ENCODE results near the gene ENTPD3.

ENTPD3 gene

DNA sequence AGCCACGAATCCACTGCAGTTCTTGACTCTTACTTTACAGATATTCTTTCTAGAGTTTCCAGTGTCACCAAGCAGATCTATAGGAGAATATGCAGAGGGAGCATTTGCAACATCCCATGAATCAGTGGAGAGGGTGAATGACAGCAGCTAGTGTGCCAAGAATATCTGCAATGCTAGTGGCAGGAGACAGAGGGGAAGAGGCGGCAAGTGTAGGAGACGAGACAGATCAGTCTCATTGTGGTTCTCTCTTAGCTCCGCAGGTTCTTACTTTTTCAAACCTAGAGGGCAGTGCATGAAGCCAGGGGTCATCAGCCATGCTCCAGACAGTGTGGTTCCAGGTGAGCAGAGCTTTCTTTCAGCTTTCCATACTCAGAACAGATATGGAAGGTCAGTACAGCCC is 90.7 kb downstream of the ENTPD3 start:
- TF ChIP-seq FOXK2 (IDR thresholded peaks at IDR 0.05) (no peak), FOXM1 (IDR thresholded peaks at IDR 0.05; ENCODE audit: borderline replicate concordance) (no peak), CTBP1 (IDR thresholded peaks at IDR 0.05; ENCODE audit: borderline replicate concordance) (no peak), SUZ12 (IDR thresholded peaks at IDR 0.05) (no peak), ELF4 (IDR thresholded peaks at IDR 0.05) (no peak)
- ChIA-PET CTCF (no interaction called here), POLR2A (interaction anchor here (0.6 to 2.6 kb wide), 8 partner anchors 11 to 47 kb away, joined by 3 to 32 read pairs (median 4); partner anchors contain the start of genes RPL14, ZNF620 and ZNF621)
- no peak for DNase-seq (ENCODE audit: extremely low spot score)
